Activated CD4-positive, alpha-beta T cell treated with anti-CD3 and anti-CD28 coated beads, Interleukin-2, Interleukin-6, amounts not matched to agents 100 ng/mL and 50 ng/mL, durations not matched to agents 16 hours and 8 hours (primary cell): ENCODE data around the gene ORM1.
A peak's percentile ranks its signal among the peaks of the same experiment; 100 is the strongest.
"Not testable (repeated sequence)": the region's sequence is repeated elsewhere in the genome, so short reads cannot be mapped to it uniquely, and the experiment has no call there.

Experiments used
- DNase-seq: peaks from one replicate; pipeline ENCODE4 v3.0.0-alpha.2; 2020

The ORM1 gene

GRCh38 chr9:114322831-114323531 is at the start of gene ORM1:
Gene ORM1 (plus strand): TSS chr9:114323098. CDS start chr9:114323134, 36 bp downstream.
- DNase-seq = not testable (repeated sequence)

DNA sequence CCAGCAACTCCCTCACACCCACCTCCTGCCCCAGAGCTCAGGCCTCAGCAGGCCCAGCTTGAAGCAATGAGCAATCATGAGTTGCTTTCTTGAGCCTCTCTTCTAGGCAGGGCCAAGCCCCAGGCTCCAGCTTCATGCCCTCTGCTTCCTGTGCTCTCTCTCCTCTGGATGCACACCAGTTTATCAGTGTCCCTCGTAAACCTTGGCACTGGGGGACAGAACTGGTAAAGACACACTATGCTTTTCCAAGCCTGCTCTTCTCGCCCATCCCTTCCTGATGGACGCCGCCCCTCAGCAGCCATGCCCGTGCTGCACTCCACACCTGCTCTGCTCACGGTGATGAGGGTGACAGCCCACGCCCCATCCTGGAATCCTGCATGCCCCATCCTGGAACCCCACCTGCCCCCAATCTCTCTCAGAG is 49.4 kb upstream of the ORM1 start:
- DNase-seq = no peak

DNA sequence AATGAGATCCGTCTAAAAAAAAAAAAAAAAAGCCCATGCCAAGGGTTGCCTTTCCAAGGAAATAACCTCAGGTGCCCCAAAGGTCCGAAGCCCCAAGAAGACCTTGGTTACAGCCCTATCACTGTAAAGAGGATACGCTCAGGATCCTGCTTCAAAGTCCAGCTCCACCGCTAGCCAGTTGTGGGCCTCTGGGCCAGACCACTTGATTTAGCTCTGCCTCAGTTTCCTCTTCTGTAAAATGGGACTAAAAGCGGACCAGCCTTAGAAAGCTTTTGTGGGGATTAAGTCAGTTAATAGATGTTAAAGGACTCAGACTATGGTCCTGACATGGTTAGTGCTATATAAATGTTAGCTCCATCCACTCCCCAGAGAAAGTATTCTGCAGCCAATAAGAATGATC is 48.7 kb upstream of the ORM1 start:
- no peak for DNase-seq

- DNase-seq = no peak
These were observed 47.5 kb upstream of the ORM1 start for GRCh38 chr9:114275246-114276004.

DNA sequence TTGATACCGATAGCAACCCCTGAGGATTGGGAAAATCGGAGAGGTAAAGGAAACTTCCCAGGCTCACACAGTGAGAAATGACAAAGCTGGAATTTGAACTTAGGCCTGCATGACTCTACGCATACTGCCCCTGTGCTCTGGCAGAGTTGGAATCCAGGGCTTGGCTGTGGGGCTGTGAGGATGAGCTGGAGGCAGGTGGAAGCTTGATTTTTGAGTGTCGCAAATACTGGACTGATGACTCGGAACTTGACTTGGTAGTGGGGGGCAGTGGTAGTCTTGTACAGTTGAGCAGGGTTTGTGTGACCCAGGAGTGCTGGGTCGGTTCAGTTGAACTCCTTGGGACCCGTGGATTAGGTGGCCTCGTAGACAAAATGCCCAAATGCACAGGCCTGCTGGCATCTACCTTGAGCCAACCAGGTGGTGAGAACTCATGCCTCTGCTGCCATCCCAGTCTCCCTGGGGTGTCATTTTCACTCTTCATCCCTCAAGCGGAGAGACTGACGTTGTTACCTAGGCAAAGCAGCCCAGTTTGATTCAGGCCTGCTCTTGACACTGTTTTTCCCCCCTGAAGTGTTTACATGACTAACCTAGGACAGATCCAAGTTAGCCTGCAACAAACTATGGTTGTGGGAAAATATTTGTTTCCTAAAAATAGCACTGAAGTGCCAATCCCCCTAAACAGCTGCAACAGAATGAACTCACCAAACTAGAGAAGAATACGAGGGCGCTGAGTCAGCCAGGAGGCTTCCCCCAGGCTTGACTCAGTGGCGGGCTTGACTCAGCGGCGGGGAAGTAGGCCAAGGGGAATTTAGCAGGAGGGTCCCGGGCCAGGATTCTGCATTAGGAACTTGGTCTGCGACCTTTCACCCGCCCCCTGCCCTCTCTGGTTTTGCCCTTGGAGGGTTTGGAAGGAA is 45.7 kb upstream of the ORM1 start:
- no peak for DNase-seq

- DNase-seq = no peak
These were observed 44.5 kb upstream of the ORM1 start for GRCh38 chr9:114278356-114278755.

DNA sequence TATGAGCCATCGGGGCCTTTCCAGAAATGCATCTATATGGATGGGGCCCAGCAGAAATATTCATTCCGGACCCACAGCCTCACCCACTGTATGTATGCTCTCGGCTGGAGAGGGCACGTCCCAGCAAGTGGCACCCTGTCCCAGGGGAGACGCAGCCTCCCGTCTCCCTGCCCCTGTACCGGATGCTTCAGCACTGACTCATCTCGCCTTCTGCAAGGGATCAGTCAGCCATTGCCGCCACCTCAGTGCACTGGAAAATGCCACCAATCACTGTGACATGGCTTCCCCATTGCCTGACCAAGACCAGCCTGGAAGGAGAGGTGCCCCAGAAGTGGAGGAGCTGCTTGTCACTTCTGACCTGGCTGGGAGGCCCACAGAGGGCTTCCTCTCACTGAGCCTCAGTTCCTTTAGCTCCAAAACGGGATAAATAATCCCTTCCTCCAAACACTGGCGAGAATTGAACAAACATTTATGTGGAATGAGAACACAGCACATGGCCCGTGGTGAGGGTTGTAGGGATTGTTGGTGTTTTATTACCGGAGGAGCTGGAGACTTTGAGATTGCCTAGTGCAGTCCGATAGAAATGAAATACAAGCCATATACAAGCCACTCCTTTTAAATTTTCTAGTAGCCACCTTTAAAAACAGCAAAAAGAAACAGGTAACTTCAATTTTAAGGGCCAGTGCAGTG is 43.9 kb upstream of the ORM1 start:
- DNase-seq = no peak

DNA sequence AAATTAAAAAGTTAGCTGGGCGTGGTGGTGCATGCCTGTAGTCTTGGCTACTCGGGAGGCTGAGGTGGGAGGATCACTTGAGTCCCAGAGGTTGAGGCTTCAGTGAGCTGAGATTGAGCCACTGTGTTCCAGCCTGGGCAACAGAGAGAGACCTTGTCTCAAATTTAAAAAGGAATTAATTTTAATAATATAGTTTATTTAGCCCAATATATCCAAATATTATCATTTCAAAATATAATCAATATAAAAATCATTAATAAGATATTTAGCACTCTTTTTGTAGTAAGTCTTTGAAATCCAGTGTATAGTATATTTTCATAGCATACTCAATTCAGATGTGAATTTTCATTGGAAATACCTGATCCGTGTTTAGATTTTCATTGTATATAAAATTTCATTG is 43.2 kb upstream of the ORM1 start:
- no peak for DNase-seq

- DNase-seq = no peak
These were observed 42.0 kb upstream of the ORM1 start for GRCh38 chr9:114280636-114281472.

GRCh38 chr9:114281473-114282103 is 41.3 kb upstream of the ORM1 start:
- DNase-seq = no peak

DNA sequence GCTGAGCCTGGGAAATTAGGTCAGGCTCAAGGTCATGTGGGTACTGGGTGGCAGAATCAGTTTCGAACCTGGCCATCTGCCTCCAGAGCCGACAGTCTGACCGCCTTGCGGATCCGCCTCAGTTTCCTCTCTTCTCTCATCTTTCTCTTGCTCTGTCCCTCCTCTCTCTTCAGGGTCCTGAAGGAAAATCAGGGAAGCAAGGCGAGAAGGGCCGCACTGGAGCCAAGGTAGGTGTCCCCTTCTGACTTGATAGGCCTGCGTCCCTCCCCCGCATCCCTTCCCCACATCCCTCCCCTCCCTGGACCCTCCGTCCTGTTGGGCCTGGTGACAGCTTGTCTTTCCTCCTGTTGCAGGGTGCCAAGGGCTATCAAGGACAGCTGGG is 40.8 kb upstream of the ORM1 start:
- no peak for DNase-seq

GRCh38 chr9:114282507-114282906 is 40.4 kb upstream of the ORM1 start:
- DNase-seq = no peak

GRCh38 chr9:114282926-114283325 is 40.0 kb upstream of the ORM1 start:
- peak; percentile 61 for DNase-seq

DNA sequence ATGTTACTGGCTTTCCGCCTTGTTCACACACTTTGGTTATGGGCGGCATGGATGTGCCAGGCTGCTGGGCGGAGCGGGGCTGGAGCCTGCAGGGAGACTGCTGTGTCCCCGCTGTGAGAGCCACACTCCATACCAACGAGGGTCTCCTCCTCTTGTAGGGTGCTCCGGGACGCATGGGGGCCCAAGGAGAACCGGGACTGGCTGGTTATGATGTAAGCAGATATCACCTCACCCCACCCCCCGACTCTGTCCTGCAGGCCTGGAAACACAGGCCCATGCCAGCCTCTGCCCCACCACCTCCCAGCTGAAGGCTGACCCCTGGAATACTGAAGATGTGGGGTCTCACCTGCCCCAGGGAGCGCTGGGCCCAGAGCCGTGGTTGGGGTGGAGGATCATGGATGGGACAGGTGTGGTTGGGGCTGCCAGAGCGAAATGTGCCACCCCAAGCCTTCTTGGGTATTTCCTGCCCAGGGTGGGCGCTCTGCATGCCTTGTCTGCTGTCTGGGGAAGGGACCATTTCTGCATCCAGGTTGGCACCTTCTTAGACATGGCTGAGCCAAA is 39.3 kb upstream of the ORM1 start:
- DNase-seq = no peak

DNA sequence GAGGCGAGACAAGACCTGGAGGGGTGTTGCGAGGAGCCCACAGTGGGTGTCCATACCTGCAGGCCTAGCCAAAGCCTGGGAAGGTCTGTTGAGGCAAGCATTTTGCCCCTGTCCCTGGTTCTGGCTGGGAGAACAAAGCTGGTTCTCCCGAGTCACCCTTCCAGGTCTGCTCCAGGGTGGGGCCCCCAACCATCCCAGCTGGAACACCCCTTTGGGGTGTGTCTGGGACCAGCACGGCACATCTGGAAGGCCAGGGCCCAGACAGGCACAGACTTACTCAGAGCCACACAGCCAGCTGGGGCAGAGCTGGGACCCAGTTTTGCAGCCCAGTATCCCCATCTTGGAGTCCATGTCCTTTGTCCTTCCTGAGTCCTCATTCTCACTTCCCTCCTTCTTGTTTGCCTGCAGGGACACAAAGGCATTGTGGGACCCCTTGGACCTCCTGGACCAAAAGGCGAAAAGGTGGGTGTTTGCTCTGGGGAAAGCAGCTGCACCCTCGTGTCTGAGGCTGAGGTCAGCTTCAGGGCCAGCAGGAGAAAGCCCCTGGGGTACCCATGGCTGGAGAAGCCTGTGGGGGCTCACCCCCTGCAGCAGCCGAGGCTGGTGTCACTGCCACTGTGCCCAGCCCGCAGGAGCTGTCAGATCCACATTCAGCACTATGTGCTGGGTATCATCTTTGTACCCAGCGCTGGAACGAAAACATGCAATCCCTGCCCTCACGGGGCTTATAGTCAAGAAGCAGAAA is 38.4 kb upstream of the ORM1 start:
- no peak for DNase-seq

GRCh38 chr9:114285166-114285867 is 37.6 kb upstream of the ORM1 start:
- no peak for DNase-seq

DNA sequence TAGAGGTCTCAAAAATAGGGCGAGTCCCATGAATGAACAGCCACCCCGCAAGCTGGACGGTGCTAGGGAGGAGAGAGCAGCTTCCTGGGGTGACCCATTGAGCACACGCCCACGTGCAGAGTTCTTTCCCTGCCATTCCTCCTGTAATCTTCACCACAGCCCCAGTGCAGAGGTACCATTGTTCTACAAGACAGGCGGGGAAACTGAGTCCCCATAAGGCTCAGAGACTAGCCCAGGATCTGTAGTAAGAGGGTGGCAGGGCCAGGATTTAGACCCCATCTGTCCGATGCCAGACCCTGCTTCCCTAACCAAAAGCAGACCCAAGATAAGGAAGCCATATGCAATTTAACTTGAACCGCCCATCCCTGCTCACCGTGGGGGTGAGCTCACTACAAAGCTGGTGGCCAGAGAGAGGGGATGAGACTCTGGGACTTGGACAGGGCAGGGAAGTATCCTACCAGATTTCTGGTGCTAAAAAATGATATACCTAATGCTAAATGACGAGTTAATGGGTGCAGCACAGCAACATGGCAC is 36.7 kb upstream of the ORM1 start:
- no peak for DNase-seq

- DNase-seq = no peak
These were observed 35.7 kb upstream of the ORM1 start for GRCh38 chr9:114287001-114287762.
